Gastroesophageal sphincter (tissue), 4 donors: ENCODE data around the gene GPR39. TPM values are rescaled to one million over a fixed set of nuclear protein-coding genes. Genes with fewer than 3 reads are reported as not detected.

Source experiments
- ATAC-seq: fragments of 150-250 bp; one replicate; pipeline ENCODE4 v1.9.1; 2016; ENCODE audit warnings: mild to moderate bottlenecking, moderate library complexity
- H3K27ac ChIP-seq, 4 donors: fragments of 200-600 bp; sonication (generic) in 3 of 4; 1 replicate in 3 of 4; 2 replicates in 1 of 4; pipeline ENCODE4 v1.5.1; 2016 to 2019
- H3K27me3 ChIP-seq: fragments of 200-600 bp; sonication (generic); one replicate; pipeline ENCODE4 v1.5.1; 2019
- H3K36me3 ChIP-seq, 2 donors: fragments of 200-600 bp; sonication (generic); one replicate each; pipeline ENCODE4 v1.5.1; 2019; ENCODE audit warnings: control low read depth in 1 of 2
- H3K4me1 ChIP-seq, 3 donors: fragments of 200-600 bp; sonication (generic); 1 replicate in 2 of 3; 2 replicates in 1 of 3; pipeline ENCODE4 v1.5.1; 2016 to 2019; ENCODE audit warnings: control low read depth in 2 of 3
- H3K4me3 ChIP-seq, 2 donors: fragments of 200-600 bp; sonication (generic); one replicate each; pipeline ENCODE4 v1.5.1; 2019; ENCODE audit warnings: mild to moderate bottlenecking in 1 of 2, moderate library complexity in 1 of 2
- H3K9me3 ChIP-seq, 3 donors: fragments of 200-600 bp; sonication (generic); one replicate each; pipeline ENCODE4 v1.5.1; 2017 to 2019; ENCODE audit warnings: control low read depth in 2 of 3
- EP300 ChIP-seq: sonication (generic); formaldehyde crosslinking; IDR thresholded peaks from one replicate; pipeline ENCODE4 v1.6.1; 2017; ENCODE audit warnings: antibody characterized with exemption, mild to moderate bottlenecking
- POLR2A ChIP-seq, 2 donors: fragments of 450-650 bp; IDR thresholded peaks; one replicate each; pipeline ENCODE4 v1.6.1; 2017; ENCODE audit warnings: antibody characterized with exemption in 2 of 2, mild to moderate bottlenecking in 2 of 2, moderate library complexity in 1 of 2
- POLR2AphosphoS5 ChIP-seq: sonication (generic); formaldehyde crosslinking; IDR thresholded peaks from one replicate; pipeline ENCODE4 v1.6.1; 2017; ENCODE audit warnings: antibody characterized with exemption
- WGBS, 2 donors: methylation state at CpG; one replicate each; pipeline ENCODE4 v1.1.5; 2018; ENCODE audit warnings: low coverage in 1 of 2; 5-methylcytosine and 5-hydroxymethylcytosine counted together
- total RNA-seq, 4 donors: library from RNA; depleted of rRNA; stranded (reverse); fragments of >200 nt; gene quantifications; one replicate each; pipeline ENCODE4 v1.1.0, GENCODE V29; 2016
- TF ChIP-seq, protein P1 (sequence below), 4 experiments: fragments of 200-600 bp in 2 of 4; fragments of 450-650 bp in 2 of 4; sonication (generic) in 1 of 4; IDR thresholded peaks; one replicate each; pipeline ENCODE4 v1.5.1; 2017 to 2019; ENCODE audit warnings: antibody characterized with exemption in 4 of 4, mild to moderate bottlenecking in 2 of 4, moderate library complexity in 2 of 4

Gene GPR39
- total RNA-seq, 4 donors from 2014 or later = 0.46 to 2.6 (median 0.69) TPM; not detected in 1

DNA sequence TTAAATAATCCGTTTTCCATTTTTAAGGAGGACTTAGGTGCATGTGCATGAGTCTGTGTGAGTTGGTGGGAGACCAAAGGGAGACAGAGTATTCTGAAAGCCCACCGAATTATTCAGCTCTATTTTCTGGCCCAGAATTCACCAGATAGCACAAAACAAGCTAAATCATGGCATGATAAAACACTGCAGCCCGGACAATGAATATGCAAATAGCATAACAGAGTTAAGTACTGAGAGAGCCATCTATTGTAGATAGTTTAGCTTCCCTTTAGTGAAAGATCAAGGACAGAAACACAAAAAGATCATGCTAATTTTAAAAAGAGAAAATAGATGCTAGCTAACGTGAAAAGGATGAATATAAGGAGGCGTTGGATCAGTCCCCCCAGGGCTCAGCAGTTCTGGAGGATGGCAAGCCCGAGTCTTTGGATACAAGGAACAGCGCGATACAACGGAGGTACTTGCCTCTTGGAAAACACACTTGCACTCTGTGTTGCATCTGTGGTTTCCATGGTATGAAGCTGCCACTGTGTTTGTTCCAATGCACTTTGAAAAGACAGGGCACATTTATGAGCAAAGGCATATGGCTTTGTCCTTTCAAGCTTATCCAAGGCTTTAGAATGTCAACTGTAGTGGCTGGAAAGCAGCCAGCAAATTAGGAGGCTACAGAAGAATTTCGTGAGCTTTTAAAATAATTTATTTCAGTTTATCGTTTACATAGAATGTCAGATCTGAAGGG, 133.5 kb downstream of the GPR39 start:
- WGBS, 2 donors = 34 to 44% methylated on average over 9 to 11 of the region's 11 CpGs
- TF ChIP-seq POLR2AphosphoS5 (no peak), POLR2A (IDR thresholded peaks at IDR 0.05) (no peak), EP300 (no peak)
- TF ChIP-seq, protein P1, sequence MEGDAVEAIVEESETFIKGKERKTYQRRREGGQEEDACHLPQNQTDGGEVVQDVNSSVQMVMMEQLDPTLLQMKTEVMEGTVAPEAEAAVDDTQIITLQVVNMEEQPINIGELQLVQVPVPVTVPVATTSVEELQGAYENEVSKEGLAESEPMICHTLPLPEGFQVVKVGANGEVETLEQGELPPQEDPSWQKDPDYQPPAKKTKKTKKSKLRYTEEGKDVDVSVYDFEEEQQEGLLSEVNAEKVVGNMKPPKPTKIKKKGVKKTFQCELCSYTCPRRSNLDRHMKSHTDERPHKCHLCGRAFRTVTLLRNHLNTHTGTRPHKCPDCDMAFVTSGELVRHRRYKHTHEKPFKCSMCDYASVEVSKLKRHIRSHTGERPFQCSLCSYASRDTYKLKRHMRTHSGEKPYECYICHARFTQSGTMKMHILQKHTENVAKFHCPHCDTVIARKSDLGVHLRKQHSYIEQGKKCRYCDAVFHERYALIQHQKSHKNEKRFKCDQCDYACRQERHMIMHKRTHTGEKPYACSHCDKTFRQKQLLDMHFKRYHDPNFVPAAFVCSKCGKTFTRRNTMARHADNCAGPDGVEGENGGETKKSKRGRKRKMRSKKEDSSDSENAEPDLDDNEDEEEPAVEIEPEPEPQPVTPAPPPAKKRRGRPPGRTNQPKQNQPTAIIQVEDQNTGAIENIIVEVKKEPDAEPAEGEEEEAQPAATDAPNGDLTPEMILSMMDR (IDR thresholded peaks at IDR 0.05) = no peak
- no peak for ATAC-seq
- no peaks in the 10 kb centered on the region for H3K27me3 ChIP-seq
- no peak overlapping the region for H3K4me3 ChIP-seq
- no peaks in the 10 kb centered on the region for H3K9me3 ChIP-seq
- H3K36me3 ChIP-seq = no peaks in the 10 kb centered on the region
- no peak overlapping the region for H3K27ac ChIP-seq
- H3K4me1 ChIP-seq = no peaks in the 10 kb centered on the region

DNA sequence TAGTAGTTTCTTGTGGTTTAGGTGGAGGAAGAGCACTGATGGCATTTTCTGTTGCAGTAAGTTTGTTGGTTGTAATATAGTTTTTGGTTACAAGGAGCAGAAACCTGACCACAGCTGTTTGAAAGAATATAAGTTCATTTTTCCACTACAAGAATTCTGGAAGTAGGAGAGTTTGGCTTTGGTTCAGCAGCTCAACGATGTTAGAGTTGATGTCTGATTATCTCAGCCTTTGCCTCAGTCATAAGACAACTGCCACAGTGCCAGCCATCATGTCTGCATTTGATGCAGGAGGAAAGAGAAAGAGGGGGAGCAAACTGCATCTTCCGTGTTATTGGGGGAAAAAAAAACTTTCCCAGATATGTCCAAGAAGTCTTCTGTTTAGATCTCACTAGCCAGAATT, 134.3 kb downstream of the GPR39 start:
- H3K27ac ChIP-seq = no peak overlapping the region
- no peaks in the 10 kb centered on the region for H3K4me1 ChIP-seq
- H3K36me3 ChIP-seq = no peaks in the 10 kb centered on the region
- H3K9me3 ChIP-seq = no peaks in the 10 kb centered on the region
- TF ChIP-seq POLR2AphosphoS5 (no peak), EP300 (no peak), POLR2A (IDR thresholded peaks at IDR 0.05) (no peak)
- TF ChIP-seq, protein P1 (IDR thresholded peaks at IDR 0.05) = no peak
- no peak overlapping the region for H3K4me3 ChIP-seq
- no peaks in the 10 kb centered on the region for H3K27me3 ChIP-seq
- 10 to 24% methylated on average over 2 of the region's 2 CpGs for WGBS, 2 donors
- no peak for ATAC-seq

DNA sequence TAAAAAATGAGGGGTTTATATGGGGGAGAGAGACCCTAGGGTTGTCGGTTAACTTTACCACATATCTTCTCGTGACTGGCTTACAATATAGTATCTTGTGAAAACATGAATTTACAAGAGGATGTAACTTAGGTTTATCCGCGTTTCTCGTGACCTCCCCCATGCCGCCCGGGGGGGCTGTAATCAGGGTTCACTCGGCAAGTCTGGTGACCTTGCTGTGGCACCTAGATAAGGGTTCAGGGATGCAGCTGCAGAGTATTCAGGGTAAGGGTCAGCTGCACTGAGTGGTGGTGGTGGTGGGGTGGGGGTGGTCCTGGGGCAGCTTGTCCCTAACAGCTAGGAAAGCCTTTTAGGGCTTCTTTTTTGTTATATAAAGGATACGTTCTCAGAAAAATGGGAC, 141.1 kb downstream of the GPR39 start:
- TF ChIP-seq EP300 = no peak
- no peak for TF ChIP-seq POLR2A (IDR thresholded peaks at IDR 0.05)
- TF ChIP-seq, protein P1 (IDR thresholded peaks at IDR 0.05) = no peak
- no peak for TF ChIP-seq POLR2AphosphoS5
- H3K4me1 ChIP-seq = no peaks in the 10 kb centered on the region
- no peak overlapping the region for H3K4me3 ChIP-seq
- no peaks in the 10 kb centered on the region for H3K27me3 ChIP-seq
- H3K9me3 ChIP-seq = no peaks in the 10 kb centered on the region
- no peak overlapping the region for H3K27ac ChIP-seq
- no peak for ATAC-seq
- H3K36me3 ChIP-seq = no peaks in the 10 kb centered on the region
- 76% methylated on average over 9 of the region's 9 CpGs; no CpG with 5 or more reads in 1 of the 2 donors for WGBS, 2 donors

DNA sequence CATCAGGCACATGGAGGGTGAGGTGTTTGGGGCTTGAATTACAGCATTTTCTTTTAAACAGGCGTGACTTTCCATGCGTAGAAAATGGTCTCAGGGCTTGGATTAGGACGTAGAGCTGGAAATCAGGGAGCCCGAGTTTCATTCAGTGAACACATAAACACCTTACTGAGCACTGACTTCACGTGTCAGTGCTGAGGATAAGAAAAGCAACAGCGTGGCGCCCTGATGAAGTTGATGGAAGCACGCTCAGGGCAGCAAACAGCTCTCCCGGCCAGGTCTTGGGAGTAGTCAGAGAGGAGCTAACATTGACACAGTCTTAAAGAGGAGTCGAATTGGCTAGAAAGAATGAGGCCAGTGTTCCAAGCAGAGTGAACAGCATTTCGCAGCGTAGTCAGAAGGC, 142.7 kb downstream of the GPR39 start:
- no peak overlapping the region for H3K27ac ChIP-seq
- H3K4me3 ChIP-seq = no peak overlapping the region
- 86 to 94% methylated on average over 8 to 11 of the region's 12 CpGs for WGBS, 2 donors
- no peaks in the 10 kb centered on the region for H3K27me3 ChIP-seq
- ATAC-seq = no peak
- no peaks in the 10 kb centered on the region for H3K36me3 ChIP-seq
- H3K4me1 ChIP-seq = no peaks in the 10 kb centered on the region
- TF ChIP-seq, protein P1 (IDR thresholded peaks at IDR 0.05) = no peak
- no peak for TF ChIP-seq POLR2AphosphoS5
- no peak for TF ChIP-seq POLR2A (IDR thresholded peaks at IDR 0.05)
- no peak for TF ChIP-seq EP300
- H3K9me3 ChIP-seq = no peaks in the 10 kb centered on the region

DNA sequence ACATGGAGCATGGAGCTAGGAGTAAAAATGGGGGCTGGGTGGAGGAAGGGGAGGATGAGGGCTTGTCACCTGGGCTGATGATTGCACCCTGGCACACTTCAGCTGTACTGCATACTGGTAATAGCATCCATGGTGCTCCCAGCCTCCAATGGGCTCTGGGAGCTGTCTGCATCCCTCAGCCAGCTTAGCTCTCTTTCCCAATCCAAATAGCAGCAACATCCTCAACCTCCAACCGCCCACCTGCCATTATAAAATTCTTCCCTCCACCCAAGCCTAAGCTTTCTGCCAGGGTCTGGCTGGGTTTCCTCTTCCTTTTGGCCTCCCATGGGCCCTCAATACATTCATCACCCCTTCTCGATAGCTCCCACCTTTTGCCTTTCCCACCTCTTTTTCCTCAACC, 143.3 kb downstream of the GPR39 start:
- 96 to 100% methylated on average over 2 of the region's 2 CpGs for WGBS, 2 donors
- H3K9me3 ChIP-seq = no peaks in the 10 kb centered on the region
- H3K36me3 ChIP-seq = no peaks in the 10 kb centered on the region
- no peak for TF ChIP-seq POLR2A (IDR thresholded peaks at IDR 0.05)
- no peak for TF ChIP-seq POLR2AphosphoS5
- TF ChIP-seq, protein P1 (IDR thresholded peaks at IDR 0.05) = no peak
- no peak for TF ChIP-seq EP300
- ATAC-seq = no peak
- no peak overlapping the region for H3K27ac ChIP-seq
- H3K4me1 ChIP-seq = no peaks in the 10 kb centered on the region
- H3K4me3 ChIP-seq = no peak overlapping the region
- no peaks in the 10 kb centered on the region for H3K27me3 ChIP-seq
